Tibial nerve (tissue), 4 donors: ENCODE data around the gene ARHGEF11. TPM values are rescaled to one million over a fixed set of nuclear protein-coding genes. Genes with fewer than 3 reads are reported as not detected.

ENCODE experiments used
- DNase-seq, 2 donors: peaks; one replicate each; pipeline ENCODE4 v3.0.0-alpha.2; 2019; ENCODE audit warnings: low spot score in 2 of 2
- H3K27ac ChIP-seq, 4 donors: fragments of 200-600 bp; sonication (generic) in 3 of 4; one replicate each; pipeline ENCODE4 v1.5.1; 2017 to 2019; ENCODE audit warnings: mild to moderate bottlenecking in 1 of 4
- H3K27me3 ChIP-seq, 2 donors: fragments of 200-600 bp; sonication (generic) in 1 of 2; one replicate each; pipeline versions ENCODE4 v1.5.1 to v1.6.0; 2017 to 2019
- H3K36me3 ChIP-seq, 3 donors: fragments of 200-600 bp; sonication (generic); one replicate each; pipeline ENCODE4 v1.5.1; 2018 to 2019
- H3K4me1 ChIP-seq, 4 donors: fragments of 200-600 bp; sonication (generic) in 3 of 4; one replicate each; pipeline ENCODE4 v1.5.1; 2017 to 2019
- H3K4me3 ChIP-seq, 4 donors: fragments of 200-600 bp; sonication (generic) in 3 of 4; one replicate each; pipeline ENCODE4 v1.5.1; 2017 to 2019; ENCODE audit warnings: mild to moderate bottlenecking in 1 of 4, moderate library complexity in 1 of 4
- H3K9me3 ChIP-seq, 4 donors: fragments of 200-600 bp; sonication (generic) in 3 of 4; one replicate each; pipeline ENCODE4 v1.5.1; 2017 to 2019
- CTCF ChIP-seq, 5 experiments: fragments of 200-600 bp in 3 of 5; fragments of 450-650 bp in 2 of 5; sonication (generic) in 3 of 5; IDR thresholded peaks; one replicate each; pipeline ENCODE4 v1.5.1; 2016 to 2019; ENCODE audit warnings: antibody characterized with exemption in 5 of 5, mild to moderate bottlenecking in 3 of 5, moderate library complexity in 2 of 5
- EP300 ChIP-seq, 2 donors: sonication (generic); formaldehyde crosslinking; IDR thresholded peaks; one replicate each; pipeline ENCODE4 v1.6.1; 2017; ENCODE audit warnings: antibody characterized with exemption in 2 of 2, mild to moderate bottlenecking in 1 of 2
- POLR2A ChIP-seq, 2 donors: fragments of 450-650 bp; IDR thresholded peaks; one replicate each; pipeline ENCODE4 v1.6.1; 2017; ENCODE audit warnings: antibody characterized with exemption in 2 of 2, mild to moderate bottlenecking in 2 of 2, moderate library complexity in 2 of 2
- WGBS, 2 donors: methylation state at CpG; one replicate each; pipeline ENCODE4 v1.1.5; 2018; 5-methylcytosine and 5-hydroxymethylcytosine counted together
- total RNA-seq, 4 donors: library from RNA; depleted of rRNA; stranded (reverse); fragments of >200 nt; gene quantifications; one replicate each; pipeline ENCODE4 v1.1.0, GENCODE V29; 2016

The ARHGEF11 gene
- 10 to 100 TPM; 41.3 to 58.4 (median 46.8) TPM for total RNA-seq

- TF ChIP-seq POLR2A (IDR thresholded peaks at IDR 0.05): peak; percentile 66 to 81
- TF ChIP-seq EP300 (IDR thresholded peaks at IDR 0.05): peak in 1 of 2 donors; percentile 63
- TF ChIP-seq CTCF (IDR thresholded peaks at IDR 0.05): peak in 1 of 5 experiments; percentile 26
- Histone ChIP-seq H3K36me3 (no peaks in the 10 kb centered on the region), H3K4me1 (peaks cover 0 to 45% (median 26%) of the 10 kb centered on the region in 4 donors), H3K9me3 (no peaks in the 10 kb centered on the region), H3K27ac (peak within 1 kb of the TSS; percentile 84 to 96 (median 90)), H3K4me3 (peak within 1 kb of the TSS; percentile 58 to 83 (median 60)), H3K27me3 (no peaks in the 10 kb centered on the region)
- DNase-seq: peak; percentile 81 to 83
- 0 to 1% methylated on average over 68 to 82 of the region's 120 CpGs for WGBS, 2 donors
Measured at GRCh38 chr1:157045250-157046218, at the start of gene ARHGEF11. Gene ARHGEF11, minus strand, starts transcription at chr1:157045742. Its CDS starts 1,412 bp downstream, at chr1:157044330.

GRCh38 chr1:157095091-157095490, 49.5 kb upstream of the ARHGEF11 start:
- Histone ChIP-seq H3K4me3 (no peak overlapping the region), H3K9me3 (no peaks in the 10 kb centered on the region), H3K36me3 (no peaks in the 10 kb centered on the region), H3K4me1 (peaks cover 0 to 18% (median 7%) of the 10 kb centered on the region in 4 donors), H3K27me3 (no peaks in the 10 kb centered on the region), H3K27ac (no peak overlapping the region)
- TF ChIP-seq POLR2A (IDR thresholded peaks at IDR 0.05) (no peak), CTCF (IDR thresholded peaks at IDR 0.05) (no peak), EP300 (IDR thresholded peaks at IDR 0.05) (no peak)
- 71 to 81% methylated on average over 4 of the region's 4 CpGs for WGBS, 2 donors
- DNase-seq: no peak

- no peak for TF ChIP-seq CTCF (IDR thresholded peaks at IDR 0.05)
- no peak for TF ChIP-seq POLR2A (IDR thresholded peaks at IDR 0.05)
- no peak for TF ChIP-seq EP300 (IDR thresholded peaks at IDR 0.05)
- DNase-seq: no peak
Measured at GRCh38 chr1:157092831-157093230, 47.3 kb upstream of the ARHGEF11 start.

GRCh38 chr1:157091668-157092273, 46.2 kb upstream of the ARHGEF11 start:
- Histone ChIP-seq H3K4me1 (peaks cover 0 to 20% (median 7%) of the 10 kb centered on the region in 4 donors), H3K27me3 (no peaks in the 10 kb centered on the region), H3K27ac (no peak overlapping the region), H3K36me3 (no peaks in the 10 kb centered on the region), H3K9me3 (no peaks in the 10 kb centered on the region), H3K4me3 (no peak overlapping the region)
- 79 to 85% methylated on average over 4 of the region's 4 CpGs for WGBS, 2 donors
- TF ChIP-seq POLR2A (IDR thresholded peaks at IDR 0.05): no peak
- TF ChIP-seq CTCF (IDR thresholded peaks at IDR 0.05): no peak
- no peak for TF ChIP-seq EP300 (IDR thresholded peaks at IDR 0.05)
- DNase-seq: no peak

More at GRCh38 chr1:157092831-157093230, 47.3 kb upstream of the ARHGEF11 start:
- Histone ChIP-seq H3K9me3 (no peaks in the 10 kb centered on the region), H3K36me3 (no peaks in the 10 kb centered on the region), H3K4me3 (no peak overlapping the region), H3K4me1 (peaks cover 0 to 20% (median 7%) of the 10 kb centered on the region in 4 donors), H3K27me3 (no peaks in the 10 kb centered on the region), H3K27ac (no peak overlapping the region)
- 23 to 26% methylated on average over 7 to 8 of the region's 8 CpGs for WGBS, 2 donors
